ENCODE measurements around the gene SERPINB6.

The SERPINB6 gene

GRCh38 chr6:2971420-2972218, at the start of gene SERPINB6:
SERPINB6 (minus strand) TSS chr6:2971567; CDS start chr6:2959332, 12,235 bp downstream.
- peak within 1 kb of the TSS; percentile 65 for H3K4me3 ChIP-seq (ENCODE audit: low read depth, low read length)
- no peak for TF ChIP-seq CTCF (IDR thresholded peaks at IDR 0.05; ENCODE audit: low read depth, low read length)

DNA sequence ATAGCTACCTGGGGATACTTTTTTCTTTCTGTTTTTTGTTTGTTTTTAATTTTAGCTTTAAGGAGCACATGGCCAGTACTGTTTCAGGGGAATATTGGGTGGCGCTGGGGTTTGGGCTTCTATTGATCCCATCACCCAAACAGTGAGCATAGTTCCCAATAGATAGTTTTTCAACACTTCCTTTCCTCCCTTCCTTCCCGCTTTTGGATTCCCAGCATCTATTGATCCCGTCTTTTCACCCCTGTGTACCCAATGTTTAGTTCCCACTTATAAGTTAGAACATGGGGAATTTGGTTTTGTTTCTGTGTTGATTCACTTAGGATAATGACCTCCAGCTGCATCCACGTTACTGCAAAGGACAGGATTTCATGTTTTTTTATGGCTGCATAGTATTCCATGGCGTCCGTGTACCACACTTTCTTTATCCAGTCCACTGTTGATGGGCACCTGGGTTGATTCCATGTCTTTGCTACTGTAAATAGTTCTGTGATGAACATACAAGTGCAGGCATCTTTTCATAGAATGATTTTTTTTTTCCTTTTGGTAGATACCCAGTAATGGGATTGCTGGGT, 48.5 kb upstream of the SERPINB6 start:
- no peak for TF ChIP-seq CTCF (IDR thresholded peaks at IDR 0.05; ENCODE audit: low read depth, low read length)
- H3K4me3 ChIP-seq (ENCODE audit: low read depth, low read length), result no peak overlapping the region

DNA sequence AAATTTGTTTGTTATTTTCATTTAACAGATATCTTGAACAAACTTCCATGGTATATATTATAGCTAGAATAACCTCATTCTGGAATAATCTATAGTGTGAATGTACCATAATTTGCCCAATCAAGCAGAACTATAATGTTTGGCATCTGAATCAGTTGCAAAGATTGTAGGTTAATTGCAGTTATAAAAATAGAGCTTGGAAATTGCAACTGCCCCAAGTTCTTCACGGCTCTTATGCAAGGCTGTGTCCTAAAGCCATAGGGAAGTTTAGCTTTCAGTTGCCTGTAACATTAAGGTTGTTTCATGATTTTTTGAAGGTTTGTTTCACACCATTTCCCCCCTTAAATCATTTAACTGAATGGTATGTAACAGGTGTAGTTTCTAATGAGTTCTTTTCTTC, 47.7 kb upstream of the SERPINB6 start:
- TF ChIP-seq CTCF (IDR thresholded peaks at IDR 0.05; ENCODE audit: low read depth, low read length), result no peak
- H3K4me3 ChIP-seq (ENCODE audit: low read depth, low read length), result no peak overlapping the region

DNA sequence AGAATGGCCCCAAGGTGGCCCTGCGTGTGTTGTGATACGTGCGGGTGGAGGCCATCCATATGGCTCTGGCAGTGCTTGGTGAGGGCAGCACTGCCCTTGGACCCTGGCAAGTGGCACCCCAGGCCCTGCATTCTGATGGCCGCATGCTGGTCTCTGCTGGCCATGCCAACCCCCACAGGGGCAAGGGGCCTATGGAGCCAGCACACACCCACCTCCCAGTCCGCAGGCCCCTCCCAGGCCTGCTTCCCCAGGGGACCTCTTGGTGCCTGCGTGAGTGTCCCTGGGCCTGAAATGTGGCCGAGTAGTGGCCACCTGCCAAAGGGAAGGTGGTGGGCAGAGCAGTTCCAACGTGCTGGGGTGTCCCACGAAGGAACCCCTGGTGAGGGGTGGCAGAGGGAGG, 45.9 kb upstream of the SERPINB6 start:
- H3K4me3 ChIP-seq (ENCODE audit: low read depth, low read length), result no peak overlapping the region
- no peak for TF ChIP-seq CTCF (IDR thresholded peaks at IDR 0.05; ENCODE audit: low read depth, low read length)

GRCh38 chr6:3016473-3017280, 45.3 kb upstream of the SERPINB6 start:
- no peak for TF ChIP-seq CTCF (IDR thresholded peaks at IDR 0.05; ENCODE audit: low read depth, low read length)
- H3K4me3 ChIP-seq (ENCODE audit: low read depth, low read length), result no peak overlapping the region

GRCh38 chr6:3015144-3015543, 43.8 kb upstream of the SERPINB6 start:
- H3K4me3 ChIP-seq (ENCODE audit: low read depth, low read length), result no peak overlapping the region
- no peak for TF ChIP-seq CTCF (IDR thresholded peaks at IDR 0.05; ENCODE audit: low read depth, low read length)

DNA sequence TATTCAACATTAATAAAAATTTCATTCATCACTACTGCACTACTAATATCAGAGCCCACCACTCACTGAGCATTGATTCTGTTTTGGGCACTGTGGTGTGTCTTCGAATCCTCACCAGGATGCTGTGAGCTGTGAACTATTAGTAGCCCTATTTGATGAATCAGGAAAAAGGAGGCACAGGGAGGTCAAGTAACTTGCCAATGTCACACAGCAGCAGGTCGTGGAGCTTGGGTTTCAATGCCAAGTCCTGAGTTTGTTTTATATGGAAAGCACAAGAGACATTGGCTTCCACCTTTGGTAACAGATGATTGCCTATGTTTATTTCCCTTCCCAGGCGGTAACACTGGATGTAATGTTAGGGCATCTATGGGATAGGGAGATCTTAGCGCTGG, 43.3 kb upstream of the SERPINB6 start:
- TF ChIP-seq CTCF (IDR thresholded peaks at IDR 0.05; ENCODE audit: low read depth, low read length), result no peak
- H3K4me3 ChIP-seq (ENCODE audit: low read depth, low read length), result no peak overlapping the region
